Measurements from ENCODE around the gene TMC8. TPM values are rescaled to one million over a fixed set of nuclear protein-coding genes. Genes with fewer than 3 reads are reported as not detected.
A peak's percentile ranks its signal among the peaks of the same experiment; 100 is the strongest.

Gene TMC8
- total RNA-seq, 1 experiment from 2014 or later: not detected

DNA sequence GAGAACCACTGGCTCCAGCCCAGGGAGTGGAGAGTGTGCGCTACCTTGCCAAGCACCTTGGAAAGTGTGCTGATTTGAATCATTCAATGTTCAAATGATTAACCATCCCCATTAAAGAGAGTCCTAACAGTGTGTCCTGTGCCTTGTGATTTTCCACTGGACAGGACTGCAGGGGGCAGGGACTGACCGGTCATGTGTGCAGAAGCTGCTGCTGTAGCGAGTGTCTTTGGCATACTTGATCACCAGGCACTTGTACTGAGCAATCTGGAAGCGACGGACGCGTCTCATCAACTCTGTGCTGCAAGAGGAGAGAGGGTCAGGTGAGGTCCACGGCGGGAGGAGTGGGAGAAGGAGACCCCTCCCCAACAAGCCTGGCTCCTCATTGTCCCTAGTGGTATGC, 54.3 kb downstream of the TMC8 start:
- Mint-ChIP-seq H3K27me3 (ENCODE audit: insufficient read depth, unreplicated experiment) (no peaks in the 10 kb centered on the region), H3K27ac (ENCODE audit: unreplicated experiment) (peak overlapping the region; percentile 70), H3K4me1 (ENCODE audit: low read depth, unreplicated experiment) (peaks cover 22% of the 10 kb centered on the region), H3K9me3 (ENCODE audit: unreplicated experiment) (no peaks in the 10 kb centered on the region), H3K36me3 (ENCODE audit: insufficient read depth, unreplicated experiment) (peaks cover 80% of the 10 kb centered on the region), H3K4me3 (ENCODE audit: unreplicated experiment) (peak overlapping the region; percentile 72)
- H3K27me3 ChIP-seq (replicated peaks; ENCODE audit: control insufficient read depth, insufficient read depth, low read length): no peaks in the 10 kb centered on the region
- ChIA-PET POLR2A (interaction anchor here (3.1 kb wide), 1 partner anchor 16 kb away, joined by 12 read pairs; the partner anchor contains the start of gene SYNGR2), CTCF (interaction anchor here (2.8 kb wide), 1 partner anchor 14 kb away, joined by 17 read pairs; no protein-coding TSS in a partner anchor)
- no peak for DNase-seq
- H3K36me3 ChIP-seq (ENCODE audit: control insufficient read depth, insufficient read depth, low read length): no peaks in the 10 kb centered on the region; the same call in 1 of the 2 replicates
- BruUV-seq (replicated peaks): no TSS peak
- TF ChIP-seq, protein P1, sequence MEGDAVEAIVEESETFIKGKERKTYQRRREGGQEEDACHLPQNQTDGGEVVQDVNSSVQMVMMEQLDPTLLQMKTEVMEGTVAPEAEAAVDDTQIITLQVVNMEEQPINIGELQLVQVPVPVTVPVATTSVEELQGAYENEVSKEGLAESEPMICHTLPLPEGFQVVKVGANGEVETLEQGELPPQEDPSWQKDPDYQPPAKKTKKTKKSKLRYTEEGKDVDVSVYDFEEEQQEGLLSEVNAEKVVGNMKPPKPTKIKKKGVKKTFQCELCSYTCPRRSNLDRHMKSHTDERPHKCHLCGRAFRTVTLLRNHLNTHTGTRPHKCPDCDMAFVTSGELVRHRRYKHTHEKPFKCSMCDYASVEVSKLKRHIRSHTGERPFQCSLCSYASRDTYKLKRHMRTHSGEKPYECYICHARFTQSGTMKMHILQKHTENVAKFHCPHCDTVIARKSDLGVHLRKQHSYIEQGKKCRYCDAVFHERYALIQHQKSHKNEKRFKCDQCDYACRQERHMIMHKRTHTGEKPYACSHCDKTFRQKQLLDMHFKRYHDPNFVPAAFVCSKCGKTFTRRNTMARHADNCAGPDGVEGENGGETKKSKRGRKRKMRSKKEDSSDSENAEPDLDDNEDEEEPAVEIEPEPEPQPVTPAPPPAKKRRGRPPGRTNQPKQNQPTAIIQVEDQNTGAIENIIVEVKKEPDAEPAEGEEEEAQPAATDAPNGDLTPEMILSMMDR (IDR thresholded peaks at IDR 0.05; ENCODE audit: insufficient read depth in 1 of 2, low read depth in 1 of 2, low read length in 1 of 2, severe bottlenecking in 1 of 2, unreplicated experiment in 1 of 2): no peak
- H3K4me3 ChIP-seq (ENCODE audit: low read depth, low read length): no peak overlapping the region
- H3K9me3 ChIP-seq: no peaks in the 10 kb centered on the region
- peaks cover 15% of the 10 kb centered on the region for H3K4me1 ChIP-seq
- intact Hi-C loops (cut with micrococcal nuclease; ENCODE audit: unreplicated experiment): loop anchor here (5.0 kb wide), 2 partner anchors 58 to 237 kb away; partner anchors contain the start of gene TMC6

DNA sequence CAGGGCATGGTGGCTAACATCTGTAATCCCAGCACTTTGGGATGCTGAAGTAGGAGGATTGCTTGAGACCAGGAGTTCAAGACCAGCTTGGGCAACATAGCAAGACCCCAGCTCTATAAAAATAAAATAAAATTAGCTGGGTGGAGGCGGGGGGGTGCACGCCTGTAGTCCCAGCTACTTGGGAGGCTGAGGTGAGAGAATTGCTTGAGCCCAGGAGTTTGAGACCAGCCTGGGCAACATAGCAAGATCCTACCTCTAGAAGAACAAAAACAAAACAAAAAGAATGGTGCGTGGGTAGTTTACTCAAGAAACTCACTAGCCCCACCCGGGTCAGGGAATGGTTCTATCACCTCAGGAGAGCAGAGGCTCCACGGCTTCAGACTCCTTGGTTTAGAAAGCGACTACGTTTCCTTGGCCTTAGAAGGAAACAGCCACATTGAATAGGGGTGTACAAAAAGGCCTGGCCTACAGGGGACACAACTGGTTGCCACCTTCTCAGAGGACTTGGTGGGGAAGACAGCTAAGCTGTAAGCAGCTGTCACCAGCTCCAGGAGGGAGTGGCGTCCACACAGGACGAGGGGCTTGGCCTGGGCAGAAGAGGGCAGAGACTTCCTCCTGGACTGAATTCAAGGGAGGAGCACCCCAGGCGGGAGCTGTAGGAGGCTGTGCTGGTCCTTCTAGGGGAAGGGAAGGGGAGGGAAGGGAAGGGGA, 55.6 kb downstream of the TMC8 start:
- TF ChIP-seq, protein P1 (IDR thresholded peaks at IDR 0.05; ENCODE audit: insufficient read depth in 1 of 2, low read depth in 1 of 2, low read length in 1 of 2, severe bottlenecking in 1 of 2, unreplicated experiment in 1 of 2): no peak
- no peaks in the 10 kb centered on the region for H3K9me3 Mint-ChIP-seq (ENCODE audit: unreplicated experiment)
- POLR2A ChIA-PET: interaction anchor here (0.5 to 3.1 kb wide), 19 partner anchors 8 to 235 kb away, joined by 3 to 16 read pairs (median 5); partner anchors contain the start of gene SYNGR2
- Histone ChIP-seq H3K9me3 (no peaks in the 10 kb centered on the region), H3K4me3 (ENCODE audit: low read depth, low read length) (peak overlapping the region; percentile 87), H3K36me3 (ENCODE audit: control insufficient read depth, insufficient read depth, low read length) (no peaks in the 10 kb centered on the region; the same call in 1 of the 2 replicates), H3K27me3 (replicated peaks; ENCODE audit: control insufficient read depth, insufficient read depth, low read length) (no peaks in the 10 kb centered on the region), H3K4me1 (peaks cover 15% of the 10 kb centered on the region)
- CTCF ChIA-PET: interaction anchor here (0.6 to 2.8 kb wide), 15 partner anchors 9 to 235 kb away, joined by 3 to 17 read pairs (median 6); partner anchors contain the start of gene BIRC5
- no peak for DNase-seq
- BruUV-seq (replicated peaks): TSS peak; percentile 25
- H3K27ac Mint-ChIP-seq (ENCODE audit: unreplicated experiment): peak overlapping the region; percentile 75
- peak overlapping the region; percentile 72 for H3K4me3 Mint-ChIP-seq (ENCODE audit: unreplicated experiment)
- peaks cover 80% of the 10 kb centered on the region for H3K36me3 Mint-ChIP-seq (ENCODE audit: insufficient read depth, unreplicated experiment)
- peaks cover 22% of the 10 kb centered on the region for H3K4me1 Mint-ChIP-seq (ENCODE audit: low read depth, unreplicated experiment)
- H3K27me3 Mint-ChIP-seq (ENCODE audit: insufficient read depth, unreplicated experiment): no peaks in the 10 kb centered on the region
- intact Hi-C loops (cut with micrococcal nuclease; ENCODE audit: unreplicated experiment): loop anchor here (2.0 to 5.0 kb wide), 3 partner anchors 17 to 236 kb away; partner anchors contain the start of genes SYNGR2 and TMC6

Measured in Caco-2 (cell line).